Left renal pelvis (tissue), 4 donors: ENCODE results near the gene PRTFDC1. TPM values are rescaled to one million over a fixed set of nuclear protein-coding genes. Genes with fewer than 3 reads are reported as not detected.
"Not testable (repeated sequence)": the region's sequence is repeated elsewhere in the genome, so short reads cannot be mapped to it uniquely, and the experiment has no call there.

Source experiments
- DNase-seq, 4 donors: peaks; one replicate each; pipeline ENCODE4 v3.0.0-alpha.2; 2013; ENCODE audit warnings: low read depth in 4 of 4, low spot score in 3 of 4
- polyA plus RNA-seq, 4 donors: library from polyadenylated mRNA; unstranded; fragments of 120-200 nt; gene quantifications; one replicate each; pipeline ENCODE4 v1.2.1, GENCODE V29; 2013; ENCODE audit not compliant: insufficient read length in 4 of 4

Gene PRTFDC1, protein sequence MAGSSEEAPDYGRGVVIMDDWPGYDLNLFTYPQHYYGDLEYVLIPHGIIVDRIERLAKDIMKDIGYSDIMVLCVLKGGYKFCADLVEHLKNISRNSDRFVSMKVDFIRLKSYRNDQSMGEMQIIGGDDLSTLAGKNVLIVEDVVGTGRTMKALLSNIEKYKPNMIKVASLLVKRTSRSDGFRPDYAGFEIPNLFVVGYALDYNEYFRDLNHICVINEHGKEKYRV
- 10 to 100 TPM; 37.0 to 53.0 (median 40.8) TPM for polyA plus RNA-seq

DNA sequence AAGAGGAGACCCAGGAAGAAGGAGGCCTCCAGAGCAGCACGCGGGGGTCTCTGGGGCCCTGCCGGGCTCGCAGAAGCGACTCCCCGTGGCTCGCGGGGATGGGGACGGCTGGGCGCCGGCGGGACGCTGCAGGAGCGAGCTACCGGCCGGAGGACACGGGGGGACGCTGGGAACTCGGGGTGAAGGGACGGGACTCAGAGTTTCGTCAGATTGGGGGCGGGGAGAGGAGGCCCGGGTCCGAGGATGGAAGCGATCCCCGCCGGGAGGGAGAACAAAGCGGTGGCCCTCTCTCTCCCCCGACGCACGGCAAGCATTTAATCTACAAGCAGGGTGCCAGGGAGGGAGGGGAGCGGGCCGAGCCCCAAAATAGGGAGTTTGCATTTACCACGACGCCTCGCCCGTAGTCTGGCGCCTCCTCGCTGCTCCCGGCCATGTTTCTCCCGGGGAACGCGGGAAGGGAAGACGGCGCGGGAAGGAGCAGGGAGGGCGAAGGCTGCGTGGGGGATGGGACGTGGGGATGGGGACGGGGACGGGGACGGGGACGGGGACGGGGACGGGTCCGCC, at the start of gene PRTFDC1:
Gene PRTFDC1 (minus strand): TSS at position 464 of the 564 bp plus-strand sequence. CDS start 31 bp downstream, at position 433.
- DNase-seq: peak in 2 of 4 donors; percentile 40 to 50

DNA sequence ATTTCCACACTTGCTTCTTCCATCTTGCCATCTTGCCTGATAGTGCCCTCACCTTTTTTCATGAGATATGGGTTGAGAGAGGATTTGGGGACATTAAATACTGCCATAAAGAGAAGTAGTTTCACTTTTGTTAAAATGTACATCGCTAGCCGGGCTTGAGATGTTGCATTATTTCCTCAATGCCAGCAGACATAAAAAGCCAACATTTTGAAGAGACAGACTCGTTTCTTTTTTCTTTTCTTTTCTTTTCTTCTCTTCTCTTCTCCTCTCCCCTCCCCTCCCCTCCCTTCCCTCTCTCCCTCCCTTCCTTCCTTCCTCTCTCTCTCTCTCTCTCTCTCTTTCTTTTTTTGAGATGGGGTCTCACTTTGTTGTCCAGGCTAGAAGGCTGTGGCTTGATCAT, 45.6 kb upstream of the PRTFDC1 start:
- no peak for DNase-seq

DNA sequence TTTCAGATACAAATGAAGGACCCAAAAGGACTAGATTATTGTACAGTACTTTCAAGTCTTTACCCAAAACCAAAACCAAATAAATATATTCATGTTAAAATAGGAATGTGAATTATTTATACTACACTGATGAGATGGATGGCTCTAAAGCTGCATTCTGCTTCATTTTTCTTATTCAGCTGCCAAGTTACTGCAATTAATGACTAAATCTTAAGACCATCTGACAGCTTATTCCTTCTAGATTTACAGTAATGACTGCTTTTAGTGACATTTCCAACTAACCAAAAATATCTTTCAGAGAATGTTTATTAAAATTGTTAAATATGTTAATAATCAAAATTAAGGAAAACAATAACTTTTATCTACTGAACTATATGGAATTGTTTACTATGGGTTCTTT, 42.7 kb upstream of the PRTFDC1 start:
- DNase-seq: no peak

DNA sequence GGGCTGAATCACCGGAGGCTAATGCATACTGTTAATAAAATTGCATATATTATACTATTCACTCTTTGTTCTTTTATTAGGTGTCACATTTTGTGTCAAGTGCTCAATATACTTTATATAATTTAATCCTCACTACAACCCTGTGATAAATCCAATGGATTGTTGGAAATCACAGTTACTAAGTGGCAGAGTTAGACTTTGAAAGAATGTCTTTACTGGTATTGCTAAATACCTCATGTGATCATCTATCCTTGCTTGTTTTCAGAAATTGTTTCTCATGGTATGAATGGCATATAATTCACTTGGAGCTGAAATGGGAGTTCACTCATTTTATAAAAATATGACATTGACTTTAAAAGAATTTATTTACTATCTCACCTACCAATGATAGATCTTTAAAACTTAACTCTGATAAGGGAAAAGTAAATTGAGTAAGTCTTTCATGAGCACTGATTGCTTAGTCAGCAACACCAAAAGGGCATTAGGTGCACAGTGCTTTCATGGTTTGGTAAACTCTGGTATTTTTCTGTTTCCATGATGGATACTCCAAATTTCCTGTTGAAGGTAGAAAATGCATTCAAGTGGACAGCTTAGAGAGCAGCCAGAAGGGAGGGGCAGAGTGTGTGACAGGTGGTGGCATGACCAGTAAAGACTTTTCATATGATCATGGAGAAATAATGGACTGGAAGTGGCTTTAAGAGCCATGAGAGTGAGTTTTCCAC, 41.0 kb upstream of the PRTFDC1 start:
- DNase-seq: no peak

DNA sequence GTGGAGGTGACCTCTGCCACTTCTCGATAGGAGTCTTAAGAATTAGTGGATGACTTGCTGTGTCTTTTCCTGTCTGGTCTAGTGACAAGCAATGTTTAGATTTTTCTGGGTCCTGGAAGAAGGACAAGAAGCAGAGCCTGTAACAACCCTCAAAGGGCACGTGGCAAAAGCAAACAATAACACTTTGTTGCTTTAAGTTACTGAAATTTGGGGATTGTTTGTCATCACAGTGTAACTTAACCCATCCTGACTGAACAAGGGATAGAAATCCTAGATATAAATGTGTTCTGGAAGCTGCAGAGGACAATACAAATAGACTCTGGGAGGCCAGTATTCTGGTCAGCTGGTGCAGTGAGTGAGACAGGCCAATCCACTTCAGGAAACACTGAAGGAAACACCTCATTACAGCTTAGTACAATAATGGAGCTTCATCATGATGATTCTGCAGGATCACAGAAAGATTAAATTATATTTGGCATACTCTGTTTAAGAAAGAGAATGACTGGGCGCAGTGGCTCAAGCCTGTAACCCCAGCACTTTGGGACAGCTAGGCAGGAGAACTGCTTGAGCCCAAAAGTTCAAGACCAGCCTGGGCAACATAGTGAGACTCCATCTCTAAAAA, 40.2 kb upstream of the PRTFDC1 start:
- no peak for DNase-seq

- no peak for DNase-seq
These were observed 38.9 kb upstream of the PRTFDC1 start for GRCh38 chr10:24991298-24991697.

GRCh38 chr10:24989867-24990266, 37.5 kb upstream of the PRTFDC1 start:
- no peak for DNase-seq

DNA sequence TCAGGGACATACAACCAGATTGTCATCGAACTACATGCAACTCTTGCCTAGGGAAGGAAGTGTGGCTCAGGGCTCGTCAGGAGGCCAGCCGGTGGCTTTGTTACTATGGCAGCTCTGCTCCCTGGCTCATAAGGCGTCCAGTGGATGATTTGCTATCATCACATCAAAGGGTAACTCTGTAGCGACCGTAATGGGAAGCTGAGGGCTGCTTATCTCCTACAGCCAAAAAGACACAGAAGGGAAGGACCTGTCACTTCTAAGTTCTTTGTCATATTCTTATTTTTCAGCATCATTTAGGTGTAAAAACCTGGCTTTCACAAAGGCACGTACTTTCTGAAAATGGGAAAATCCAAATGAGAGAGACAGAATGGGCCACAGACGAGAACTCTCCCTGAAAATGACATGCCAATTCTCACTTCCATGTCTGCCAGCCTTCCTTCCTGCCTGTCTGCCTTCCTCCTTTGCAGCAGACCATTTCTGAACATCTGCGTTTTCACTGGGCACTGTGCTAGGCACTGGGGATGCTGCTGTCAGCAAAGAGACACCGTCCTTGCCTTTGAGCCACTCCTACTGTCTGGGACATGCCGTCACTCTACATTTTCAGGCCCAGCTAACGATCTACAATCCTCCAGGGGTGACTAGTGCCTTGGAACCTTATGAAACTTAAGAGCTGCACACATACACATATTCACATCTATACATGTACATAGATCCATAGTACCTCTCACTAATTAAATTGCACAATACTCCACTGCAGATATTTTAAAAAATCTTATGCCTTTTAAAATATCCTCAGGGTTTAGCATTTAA, 36.6 kb upstream of the PRTFDC1 start:
- DNase-seq: no peak

- no peak for DNase-seq
These were observed 32.5 kb upstream of the PRTFDC1 start for GRCh38 chr10:24984906-24985305.

- no peak for DNase-seq
These were observed 31.5 kb upstream of the PRTFDC1 start for GRCh38 chr10:24983946-24984345.

GRCh38 chr10:24983130-24983529, 30.7 kb upstream of the PRTFDC1 start:
- DNase-seq: no peak

- no peak for DNase-seq
These were observed 30.1 kb upstream of the PRTFDC1 start for GRCh38 chr10:24982319-24983112.

DNA sequence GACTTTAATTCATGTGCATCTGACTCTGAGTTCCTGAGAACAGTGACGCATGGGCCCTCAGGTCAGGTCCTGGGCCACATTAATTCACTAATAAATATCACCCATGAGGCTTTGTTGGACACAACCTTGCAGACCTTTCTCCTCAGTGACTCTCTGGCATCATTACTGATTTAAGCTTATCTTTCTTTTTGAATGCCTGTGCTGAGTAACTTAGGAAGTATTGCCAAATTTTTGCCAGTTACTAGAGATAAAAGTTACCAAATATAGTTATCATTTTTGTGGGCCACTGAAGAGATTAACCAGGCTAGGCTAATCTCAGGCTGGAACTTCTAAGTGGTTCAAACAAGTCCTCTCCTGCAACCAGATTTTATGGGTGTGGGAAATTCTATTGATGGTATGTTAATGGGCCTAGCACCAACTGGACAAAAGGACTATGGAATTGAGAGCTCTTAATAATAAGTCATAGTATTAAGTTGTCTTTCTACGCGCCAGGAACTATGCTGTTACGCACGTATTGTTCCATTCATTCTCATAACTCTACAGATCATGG, 28.8 kb upstream of the PRTFDC1 start:
- no peak for DNase-seq

DNA sequence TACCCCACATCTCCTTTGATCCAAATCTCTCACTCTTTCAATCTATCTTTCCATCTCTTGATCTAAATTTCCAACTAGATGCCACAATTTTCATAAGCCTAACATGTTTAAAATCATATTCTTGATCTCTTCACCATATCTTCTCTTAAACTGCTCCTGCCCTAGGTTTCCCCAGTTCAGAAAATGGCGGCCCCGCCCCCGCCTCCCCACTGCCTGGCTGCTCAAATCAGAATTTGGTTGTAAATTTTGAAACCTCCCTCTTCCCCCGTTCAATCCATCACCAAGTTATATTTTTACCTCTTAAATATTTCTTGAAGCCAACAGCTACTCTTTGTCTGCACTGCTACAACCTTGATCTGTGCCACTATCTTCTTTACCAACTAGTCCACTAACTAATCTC, 27.3 kb upstream of the PRTFDC1 start:
- DNase-seq: no peak

DNA sequence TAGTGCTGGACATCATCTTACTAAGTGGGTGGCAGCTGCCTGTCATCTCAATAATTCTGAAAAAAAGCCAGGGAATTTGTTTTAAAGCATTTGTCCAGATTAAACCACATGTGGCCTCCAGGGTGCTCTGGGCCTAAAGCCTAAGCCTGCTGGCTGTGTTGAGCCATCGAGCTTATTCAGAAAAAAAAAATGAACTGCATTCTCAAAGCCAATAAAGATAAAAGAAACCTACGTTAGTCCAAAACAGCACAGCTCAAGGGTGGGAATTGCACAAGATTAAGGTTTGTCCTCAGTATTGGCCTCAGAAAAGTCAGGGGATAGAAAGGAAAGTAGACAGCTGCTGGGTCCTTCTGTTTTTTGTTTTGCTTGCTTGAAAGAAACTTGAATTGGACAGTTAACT, 22.6 kb upstream of the PRTFDC1 start:
- DNase-seq: no peak

- no peak for DNase-seq
These were observed 20.8 kb upstream of the PRTFDC1 start for GRCh38 chr10:24973163-24973562.

- DNase-seq: no peak
These were observed 19.0 kb upstream of the PRTFDC1 start for GRCh38 chr10:24971374-24971773.

DNA sequence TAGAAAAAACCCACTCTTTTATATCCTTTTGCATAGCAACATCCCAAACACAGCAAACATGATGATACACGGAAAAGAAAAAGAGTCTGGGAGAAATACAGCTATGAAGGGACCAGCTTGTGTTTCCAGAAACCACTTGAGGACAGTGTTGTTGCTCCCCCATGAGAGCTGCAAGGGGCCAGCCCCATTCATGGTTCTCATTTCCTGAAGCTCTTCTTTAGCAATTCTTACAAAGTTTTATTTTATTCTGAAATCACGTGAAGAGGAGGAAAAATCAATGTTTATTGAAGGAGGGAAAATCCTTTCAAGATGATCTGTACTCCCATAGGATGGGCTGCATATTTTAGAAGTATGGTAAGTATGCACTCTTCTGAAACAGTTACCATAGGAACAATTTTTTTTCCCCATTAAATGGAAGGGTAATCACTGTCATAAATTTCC, 17.5 kb upstream of the PRTFDC1 start:
- no peak for DNase-seq

GRCh38 chr10:24968951-24969350, 16.5 kb upstream of the PRTFDC1 start:
- DNase-seq: not testable (repeated sequence)

- DNase-seq: no peak
These were observed 15.9 kb upstream of the PRTFDC1 start for GRCh38 chr10:24968349-24968748.
